Measurements from ENCODE around the gene CCDC191.

DNA sequence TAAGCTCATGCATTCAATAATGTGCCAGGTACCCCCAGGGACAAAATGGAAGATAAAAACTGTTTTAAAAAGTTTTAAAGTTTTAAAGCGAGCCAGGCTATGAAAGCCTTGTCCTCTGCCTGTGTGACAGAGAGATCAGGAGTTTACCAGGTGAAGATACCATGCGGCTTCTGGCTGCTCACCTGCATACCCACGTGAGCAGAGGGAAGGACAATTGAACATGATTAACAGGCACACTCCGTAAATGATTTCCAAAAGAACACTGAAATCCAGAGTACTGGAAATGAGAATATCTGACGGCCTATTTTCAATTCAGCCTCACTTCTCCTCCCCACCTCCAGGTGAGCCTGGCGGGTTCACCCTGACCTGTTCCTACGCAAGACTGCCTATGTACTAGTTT, 42.1 kb downstream of the CCDC191 start:
- TF ChIP-seq, protein P1, sequence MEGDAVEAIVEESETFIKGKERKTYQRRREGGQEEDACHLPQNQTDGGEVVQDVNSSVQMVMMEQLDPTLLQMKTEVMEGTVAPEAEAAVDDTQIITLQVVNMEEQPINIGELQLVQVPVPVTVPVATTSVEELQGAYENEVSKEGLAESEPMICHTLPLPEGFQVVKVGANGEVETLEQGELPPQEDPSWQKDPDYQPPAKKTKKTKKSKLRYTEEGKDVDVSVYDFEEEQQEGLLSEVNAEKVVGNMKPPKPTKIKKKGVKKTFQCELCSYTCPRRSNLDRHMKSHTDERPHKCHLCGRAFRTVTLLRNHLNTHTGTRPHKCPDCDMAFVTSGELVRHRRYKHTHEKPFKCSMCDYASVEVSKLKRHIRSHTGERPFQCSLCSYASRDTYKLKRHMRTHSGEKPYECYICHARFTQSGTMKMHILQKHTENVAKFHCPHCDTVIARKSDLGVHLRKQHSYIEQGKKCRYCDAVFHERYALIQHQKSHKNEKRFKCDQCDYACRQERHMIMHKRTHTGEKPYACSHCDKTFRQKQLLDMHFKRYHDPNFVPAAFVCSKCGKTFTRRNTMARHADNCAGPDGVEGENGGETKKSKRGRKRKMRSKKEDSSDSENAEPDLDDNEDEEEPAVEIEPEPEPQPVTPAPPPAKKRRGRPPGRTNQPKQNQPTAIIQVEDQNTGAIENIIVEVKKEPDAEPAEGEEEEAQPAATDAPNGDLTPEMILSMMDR (IDR thresholded peaks at IDR 0.05): no peak
- TF ChIP-seq POLR2A (IDR thresholded peaks at IDR 0.05) (no peak), EP300 (IDR thresholded peaks at IDR 0.05) (no peak), POLR2AphosphoS5 (IDR thresholded peaks at IDR 0.05) (no peak)
